ENCODE results near the gene PRPF38B.

- no peak for TF ChIP-seq CTCF (IDR thresholded peaks at IDR 0.05)
- TF ChIP-seq ARID4B (CRISPR knock-in tag; IDR thresholded peaks at IDR 0.05; ENCODE audit: borderline replicate concordance): no peak
- TF ChIP-seq JAZF1 (CRISPR knock-in tag; IDR thresholded peaks at IDR 0.05): no peak
- TF ChIP-seq ZNF423 (CRISPR knock-in tag; IDR thresholded peaks at IDR 0.05): no peak
- TF ChIP-seq NR2C2 (CRISPR knock-in tag; IDR thresholded peaks at IDR 0.05): no peak
- TF ChIP-seq CBFB (CRISPR knock-in tag; IDR thresholded peaks at IDR 0.05; ENCODE audit: low read depth): no peak
- TF ChIP-seq MAX (CRISPR knock-in tag; IDR thresholded peaks at IDR 0.05): no peak
- no peak for TF ChIP-seq SMAD3 (CRISPR knock-in tag; IDR thresholded peaks at IDR 0.05; ENCODE audit: borderline replicate concordance)
- TF ChIP-seq ATF2 (CRISPR knock-in tag; IDR thresholded peaks at IDR 0.05; ENCODE audit: borderline replicate concordance, low read depth): no peak
- TF ChIP-seq CREM (CRISPR knock-in tag; IDR thresholded peaks at IDR 0.05): no peak
- no peak for TF ChIP-seq IRF2 (CRISPR knock-in tag; IDR thresholded peaks at IDR 0.05; ENCODE audit: borderline replicate concordance, low read depth)
- no peak for TF ChIP-seq USF2 (CRISPR knock-in tag; IDR thresholded peaks at IDR 0.05)
- no peak for TF ChIP-seq JUN (CRISPR knock-in tag; IDR thresholded peaks at IDR 0.05)
These were observed 21.9 kb upstream of the PRPF38B start for GRCh38 chr1:108670131-108670773.

Measured in WTC11 (cell line).